HEK293 (cell line): ENCODE results near the gene SLAMF7.

Experiments used
- CTCF ChIA-PET: fragments of 350-600 bp; formaldehyde crosslinking; extraction: SDS; loops from one replicate; lab custom pipeline; 2021; ENCODE audit warnings: antibody characterized with exemption; lab: Yijun Ruan, JAX
- POLR2A ChIA-PET: fragments of 300-600 bp; formaldehyde crosslinking; extraction: SDS; loops from one replicate; lab custom pipeline; 2020; ENCODE audit warnings: antibody characterized with exemption, inconsistent platforms; lab: Yijun Ruan, JAX
- H3K27ac ChIP-seq: fragments of 200-500 bp; sonication (Bioruptor generic); 2 replicates; pipeline ENCODE4 v1.5.1; 2014; ENCODE audit warnings: low read depth, low read length, control low read depth, inconsistent platforms; ENCODE audit errors: extremely low read depth
- H3K36me3 ChIP-seq, 2 experiments: fragments of 200-500 bp in 1 of 2; sonication (Bioruptor generic) in 1 of 2; 1 replicate in 1 of 2; 2 replicates in 1 of 2; pipeline ENCODE4 v1.5.1; 2014 to 2017; ENCODE audit warnings: inconsistent platforms in 2 of 2, low read length in 2 of 2; ENCODE audit not compliant: control insufficient read depth in 2 of 2, insufficient read depth in 1 of 2
- H3K4me1 ChIP-seq: fragments of 200-500 bp; sonication (Bioruptor generic); 2 replicates; pipeline ENCODE4 v1.5.1; 2014; ENCODE audit warnings: mild to moderate bottlenecking, low read length, inconsistent platforms; ENCODE audit not compliant: control insufficient read depth, insufficient read depth
- H3K4me3 ChIP-seq: 2 replicates; pipeline ENCODE4 v1.5.1; 2011; ENCODE audit warnings: low read depth, mild to moderate bottlenecking, control low read depth, low read length, moderate library complexity
- H3K9me3 ChIP-seq: fragments of 200-500 bp; sonication (Bioruptor generic); 2 replicates; pipeline ENCODE4 v1.5.1; 2014; ENCODE audit warnings: low read depth, low read length, inconsistent platforms; ENCODE audit not compliant: control insufficient read depth, insufficient read depth
- EGR2 ChIP-seq: fragments of 450-650 bp; formaldehyde crosslinking; IDR thresholded peaks from 2 replicates; pipeline ENCODE4 v1.5.1; 2016; ENCODE audit warnings: low read depth, missing biosample characterization, missing genetic modification characterization
- GLI4 ChIP-seq: fragments of 450-650 bp; formaldehyde crosslinking; IDR thresholded peaks from 2 replicates; pipeline ENCODE4 v1.5.1; 2016; ENCODE audit warnings: missing biosample characterization, missing genetic modification characterization
- MEIS1 ChIP-seq: sonication (generic); formaldehyde crosslinking; IDR thresholded peaks from 2 replicates; pipeline ENCODE4 v1.8.1; 2022; ENCODE audit warnings: missing genetic modification reagents, mild to moderate bottlenecking, borderline replicate concordance
- OSR2 ChIP-seq: fragments of 450-650 bp; formaldehyde crosslinking; IDR thresholded peaks from 2 replicates; pipeline ENCODE4 v1.5.1; 2016; ENCODE audit warnings: missing biosample characterization, missing genetic modification characterization
- SCRT1 ChIP-seq: fragments of 450-650 bp; formaldehyde crosslinking; IDR thresholded peaks from 2 replicates; pipeline ENCODE4 v1.5.1; 2016; ENCODE audit warnings: missing biosample characterization, missing genetic modification characterization, borderline replicate concordance
- SP2 ChIP-seq: fragments of 450-650 bp; formaldehyde crosslinking; IDR thresholded peaks from 2 replicates; pipeline ENCODE4 v1.5.1; 2016; ENCODE audit warnings: missing biosample characterization, missing genetic modification characterization
- ZBTB21 ChIP-seq: fragments of 450-650 bp; formaldehyde crosslinking; IDR thresholded peaks from 2 replicates; pipeline ENCODE4 v1.5.1; 2017; ENCODE audit warnings: missing biosample characterization, missing genetic modification characterization
- ZFP3 ChIP-seq: fragments of 450-650 bp; formaldehyde crosslinking; IDR thresholded peaks from 2 replicates; pipeline ENCODE4 v1.5.1; 2016; ENCODE audit warnings: low read depth, missing biosample characterization, missing genetic modification characterization
- ZNF132 ChIP-seq: fragments of 450-650 bp; formaldehyde crosslinking; IDR thresholded peaks from 2 replicates; pipeline ENCODE4 v1.5.1; 2017; ENCODE audit warnings: missing biosample characterization, missing genetic modification characterization, borderline replicate concordance
- ZNF146 ChIP-seq: fragments of 450-650 bp; formaldehyde crosslinking; IDR thresholded peaks from 2 replicates; pipeline ENCODE4 v1.5.1; 2016; ENCODE audit warnings: missing biosample characterization, missing genetic modification characterization
- ZNF24 ChIP-seq: fragments of 450-650 bp; formaldehyde crosslinking; IDR thresholded peaks from 2 replicates; pipeline ENCODE4 v1.5.1; 2016; ENCODE audit warnings: missing biosample characterization, missing genetic modification characterization
- ZNF248 ChIP-seq: fragments of 450-650 bp; formaldehyde crosslinking; IDR thresholded peaks from 2 replicates; pipeline ENCODE4 v1.5.1; 2017; ENCODE audit warnings: missing biosample characterization, missing genetic modification characterization
- ZNF274 ChIP-seq, 2 experiments: fragments of 200-500 bp in 1 of 2; fragments of 450-650 bp in 1 of 2; sonication (Bioruptor generic) in 1 of 2; formaldehyde crosslinking in 1 of 2; IDR thresholded peaks; 2 replicates each; pipeline versions ENCODE4 v1.5.1 to v1.6.1; 2014 to 2016; ENCODE audit warnings: borderline replicate concordance in 1 of 2, inconsistent platforms in 1 of 2, low read length in 1 of 2, missing biosample characterization in 1 of 2, missing genetic modification characterization in 1 of 2
- ZNF311 ChIP-seq: fragments of 450-650 bp; formaldehyde crosslinking; IDR thresholded peaks from 2 replicates; pipeline ENCODE4 v1.5.1; 2017; ENCODE audit warnings: missing biosample characterization, missing genetic modification characterization, borderline replicate concordance
- ZNF354C ChIP-seq: fragments of 450-650 bp; formaldehyde crosslinking; IDR thresholded peaks from 2 replicates; pipeline ENCODE4 v1.5.1; 2016; ENCODE audit warnings: missing biosample characterization, missing genetic modification characterization, low read depth, borderline replicate concordance
- ZNF37A ChIP-seq: fragments of 450-650 bp; IDR thresholded peaks from 2 replicates; pipeline ENCODE4 v1.5.1; 2018; ENCODE audit warnings: missing biosample characterization, missing genetic modification characterization
- ZNF391 ChIP-seq: fragments of 450-650 bp; formaldehyde crosslinking; IDR thresholded peaks from 2 replicates; pipeline ENCODE4 v1.5.1; 2016; ENCODE audit warnings: low read depth, missing biosample characterization, missing genetic modification characterization, borderline replicate concordance
- ZNF510 ChIP-seq: fragments of 450-650 bp; formaldehyde crosslinking; IDR thresholded peaks from 2 replicates; pipeline ENCODE4 v1.5.1; 2018; ENCODE audit warnings: mild to moderate bottlenecking, missing genetic modification characterization, missing biosample characterization; ENCODE audit not compliant: insufficient replicate concordance
- ZNF521 ChIP-seq: fragments of 450-650 bp; formaldehyde crosslinking; IDR thresholded peaks from 2 replicates; pipeline ENCODE4 v1.5.1; 2017; ENCODE audit warnings: missing biosample characterization, mild to moderate bottlenecking, missing genetic modification characterization
- ZNF555 ChIP-seq: fragments of 450-650 bp; formaldehyde crosslinking; conservative IDR thresholded peaks from 2 replicates; pipeline ENCODE4 v1.5.1; 2017; ENCODE audit warnings: missing biosample characterization, mild to moderate bottlenecking, missing genetic modification characterization, inconsistent platforms
- ZNF558 ChIP-seq: fragments of 450-650 bp; formaldehyde crosslinking; IDR thresholded peaks from 2 replicates; pipeline ENCODE4 v1.5.1; 2016; ENCODE audit warnings: missing biosample characterization, missing genetic modification characterization
- ZNF692 ChIP-seq: fragments of 450-650 bp; formaldehyde crosslinking; IDR thresholded peaks from 2 replicates; pipeline ENCODE4 v1.5.1; 2016; ENCODE audit warnings: missing biosample characterization, missing genetic modification characterization
- ZNF843 ChIP-seq: fragments of 450-650 bp; formaldehyde crosslinking; IDR thresholded peaks from 2 replicates; pipeline ENCODE4 v1.5.1; 2016; ENCODE audit warnings: missing biosample characterization, missing genetic modification characterization
- TF ChIP-seq, protein P1 (sequence below): fragments of 450-650 bp; formaldehyde crosslinking; IDR thresholded peaks from 2 replicates; pipeline ENCODE4 v1.5.1; 2016; ENCODE audit warnings: missing biosample characterization, missing genetic modification characterization
- TF ChIP-seq, protein P2 (sequence below): fragments of 450-650 bp; formaldehyde crosslinking; IDR thresholded peaks from 2 replicates; pipeline ENCODE4 v1.5.1; 2017; ENCODE audit warnings: missing biosample characterization, mild to moderate bottlenecking, missing genetic modification characterization, moderate library complexity
- TF ChIP-seq, protein P3 (sequence below): fragments of 450-650 bp; formaldehyde crosslinking; IDR thresholded peaks from 2 replicates; pipeline ENCODE4 v1.5.1; 2016; ENCODE audit warnings: missing biosample characterization, missing genetic modification characterization

SLAMF7 gene

DNA sequence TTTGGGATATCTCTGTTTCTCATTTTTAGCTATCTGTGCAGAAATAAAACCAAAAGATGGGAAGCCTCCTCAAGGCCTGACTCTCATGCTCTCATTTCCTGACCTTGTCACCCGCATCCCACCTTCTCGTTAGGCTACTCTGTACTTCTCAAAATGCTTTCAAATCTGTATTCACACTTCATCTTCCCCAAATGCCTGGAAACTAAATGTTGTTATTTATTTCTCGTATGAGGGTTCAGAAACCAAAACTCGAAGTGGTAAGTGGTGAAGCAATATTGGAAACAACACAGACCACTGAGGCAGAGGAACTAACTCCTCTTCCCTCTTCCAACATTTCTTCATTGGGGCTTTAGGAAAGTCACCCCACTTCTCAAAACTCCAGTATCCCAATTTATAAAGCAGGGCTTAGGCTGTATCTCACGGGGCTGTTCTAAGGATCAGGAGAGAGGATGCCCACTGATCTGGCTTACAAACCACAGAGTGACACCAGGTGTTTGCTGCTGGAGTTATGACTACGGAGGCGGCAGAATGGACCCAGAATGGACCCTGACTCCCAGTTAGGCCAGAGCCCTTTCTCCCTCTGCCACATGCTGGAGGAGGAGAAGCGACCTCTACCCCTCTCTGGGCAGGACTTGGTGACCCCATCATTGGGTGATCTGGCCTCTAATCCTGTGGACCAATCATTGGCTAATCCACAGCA, 3.5 kb downstream of the SLAMF7 start (continued):
- no peak for TF ChIP-seq ZNF146 (tag by site-specific recombination)
- TF ChIP-seq MEIS1 (CRISPR knock-in tag) = no peak
- no peak for TF ChIP-seq ZNF248

DNA sequence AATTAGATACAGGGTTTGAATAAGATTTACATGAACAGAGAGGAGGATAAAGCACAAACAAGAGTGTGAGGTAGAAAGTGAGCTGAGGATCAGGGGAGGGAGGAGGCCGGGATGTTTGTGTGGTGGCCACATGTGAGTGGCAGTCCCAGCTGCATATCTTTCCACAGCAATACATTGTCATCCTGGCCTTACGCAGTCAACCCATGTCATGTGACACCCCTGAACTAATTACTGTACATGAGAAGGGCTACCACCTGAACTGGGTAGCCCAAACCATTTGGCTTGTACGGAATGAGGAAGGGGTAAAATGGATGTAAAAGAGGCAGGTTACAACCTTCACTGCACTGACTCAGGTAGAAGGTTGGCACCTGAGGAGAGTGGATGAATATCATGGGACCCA, 4.2 kb downstream of the SLAMF7 start:
- ChIA-PET CTCF (interaction anchor here (1.0 kb wide), 1 partner anchor 354 kb away, joined by 5 read pairs; no protein-coding TSS in a partner anchor), POLR2A (no interaction called here)
- TF ChIP-seq ZNF521 (tag by site-specific recombination) (no peak), ZNF274 (IDR thresholded peaks at IDR 0.05; ENCODE audit: low read length) (no peak), ZNF274 (tag by site-specific recombination; IDR thresholded peaks at IDR 0.05; ENCODE audit: borderline replicate concordance) (no peak), EGR2 (tag by site-specific recombination) (no peak), SP2 (tag by site-specific recombination) (no peak), GLI4 (no peak), ZNF311 (no peak), ZNF558 (tag by site-specific recombination) (no peak), SCRT1 (no peak), ZNF843 (tag by site-specific recombination) (no peak), ZNF354C (tag by site-specific recombination) (no peak), ZNF248 (no peak), ZNF510 (tag by site-specific recombination) (no peak), ZNF132 (tag by site-specific recombination) (no peak), ZFP3 (tag by site-specific recombination) (no peak), ZNF37A (no peak), ZNF555 (tag by site-specific recombination) (no peak)
- H3K4me3 ChIP-seq = no peak overlapping the region
- H3K27ac ChIP-seq = no peak overlapping the region
- no peaks in the 10 kb centered on the region for H3K36me3 ChIP-seq
- no peaks in the 10 kb centered on the region for H3K9me3 ChIP-seq
- H3K4me1 ChIP-seq = 0 out of 2 replicates have a peak, but pooled peaks cover 3% of the 10 kb centered on the region

DNA sequence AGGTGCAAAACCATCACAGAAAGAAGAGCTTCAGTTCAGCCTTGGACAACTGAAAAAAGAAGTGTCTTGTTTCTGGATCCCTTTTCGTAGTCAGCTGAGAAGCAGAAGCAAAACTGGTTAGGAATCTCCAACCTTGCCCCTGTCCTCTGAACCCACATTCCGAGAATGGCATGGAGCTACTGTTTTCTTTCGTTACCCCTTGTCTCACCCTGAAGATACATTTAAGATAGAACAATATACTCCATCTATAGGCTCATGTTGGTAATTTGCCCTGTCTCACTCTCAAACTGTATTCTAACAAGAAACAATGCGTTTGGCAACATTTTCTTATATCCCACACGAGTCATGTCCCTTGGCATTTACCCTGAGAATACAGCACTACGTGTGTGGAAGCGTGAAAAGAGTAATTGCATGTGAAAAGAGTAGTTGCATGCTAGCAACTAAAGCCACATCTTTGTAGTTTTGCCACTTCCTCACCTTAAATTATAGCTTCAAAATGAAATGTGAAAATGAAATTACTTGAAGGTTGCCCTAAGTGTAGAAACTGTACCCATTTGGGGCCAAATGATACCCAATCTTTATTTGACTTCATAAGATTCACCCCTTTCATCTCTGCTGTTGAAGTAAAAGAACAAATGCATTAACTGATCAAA, 5.3 kb downstream of the SLAMF7 start:
- H3K27ac ChIP-seq = no peak overlapping the region
- H3K36me3 ChIP-seq = no peaks in the 10 kb centered on the region
- no peak overlapping the region for H3K4me3 ChIP-seq
- H3K4me1 ChIP-seq = 0 out of 2 replicates have a peak, but pooled peaks cover 3% of the 10 kb centered on the region
- ChIA-PET POLR2A (no interaction called here), CTCF (interaction anchor here (0.6 to 1.0 kb wide), 3 partner anchors 84 to 353 kb away, joined by 3 to 5 read pairs (median 3); no protein-coding TSS in a partner anchor)
- H3K9me3 ChIP-seq = no peaks in the 10 kb centered on the region
- TF ChIP-seq ZNF692 (tag by site-specific recombination) (no peak), OSR2 (no peak), ZNF843 (tag by site-specific recombination) (no peak), ZNF391 (tag by site-specific recombination) (no peak), ZNF521 (tag by site-specific recombination) (no peak), ZNF24 (no peak), ZBTB21 (tag by site-specific recombination) (no peak)
- TF ChIP-seq, protein P1, sequence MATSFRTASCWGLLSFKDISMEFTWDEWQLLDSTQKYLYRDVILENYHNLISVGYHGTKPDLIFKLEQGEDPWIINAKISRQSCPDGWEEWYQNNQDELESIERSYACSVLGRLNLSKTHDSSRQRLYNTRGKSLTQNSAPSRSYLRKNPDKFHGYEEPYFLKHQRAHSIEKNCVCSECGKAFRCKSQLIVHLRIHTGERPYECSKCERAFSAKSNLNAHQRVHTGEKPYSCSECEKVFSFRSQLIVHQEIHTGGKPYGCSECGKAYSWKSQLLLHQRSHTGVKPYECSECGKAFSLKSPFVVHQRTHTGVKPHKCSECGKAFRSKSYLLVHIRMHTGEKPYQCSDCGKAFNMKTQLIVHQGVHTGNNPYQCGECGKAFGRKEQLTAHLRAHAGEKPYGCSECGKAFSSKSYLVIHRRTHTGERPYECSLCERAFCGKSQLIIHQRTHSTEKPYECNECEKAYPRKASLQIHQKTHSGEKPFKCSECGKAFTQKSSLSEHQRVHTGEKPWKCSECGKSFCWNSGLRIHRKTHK (tag by site-specific recombination) = no peak
- TF ChIP-seq, protein P2, sequence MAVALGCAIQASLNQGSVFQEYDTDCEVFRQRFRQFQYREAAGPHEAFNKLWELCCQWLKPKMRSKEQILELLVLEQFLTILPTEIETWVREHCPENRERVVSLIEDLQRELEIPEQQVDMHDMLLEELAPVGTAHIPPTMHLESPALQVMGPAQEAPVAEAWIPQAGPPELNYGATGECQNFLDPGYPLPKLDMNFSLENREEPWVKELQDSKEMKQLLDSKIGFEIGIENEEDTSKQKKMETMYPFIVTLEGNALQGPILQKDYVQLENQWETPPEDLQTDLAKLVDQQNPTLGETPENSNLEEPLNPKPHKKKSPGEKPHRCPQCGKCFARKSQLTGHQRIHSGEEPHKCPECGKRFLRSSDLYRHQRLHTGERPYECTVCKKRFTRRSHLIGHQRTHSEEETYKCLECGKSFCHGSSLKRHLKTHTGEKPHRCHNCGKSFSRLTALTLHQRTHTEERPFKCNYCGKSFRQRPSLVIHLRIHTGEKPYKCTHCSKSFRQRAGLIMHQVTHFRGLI (tag by site-specific recombination) = no peak
- TF ChIP-seq, protein P3, sequence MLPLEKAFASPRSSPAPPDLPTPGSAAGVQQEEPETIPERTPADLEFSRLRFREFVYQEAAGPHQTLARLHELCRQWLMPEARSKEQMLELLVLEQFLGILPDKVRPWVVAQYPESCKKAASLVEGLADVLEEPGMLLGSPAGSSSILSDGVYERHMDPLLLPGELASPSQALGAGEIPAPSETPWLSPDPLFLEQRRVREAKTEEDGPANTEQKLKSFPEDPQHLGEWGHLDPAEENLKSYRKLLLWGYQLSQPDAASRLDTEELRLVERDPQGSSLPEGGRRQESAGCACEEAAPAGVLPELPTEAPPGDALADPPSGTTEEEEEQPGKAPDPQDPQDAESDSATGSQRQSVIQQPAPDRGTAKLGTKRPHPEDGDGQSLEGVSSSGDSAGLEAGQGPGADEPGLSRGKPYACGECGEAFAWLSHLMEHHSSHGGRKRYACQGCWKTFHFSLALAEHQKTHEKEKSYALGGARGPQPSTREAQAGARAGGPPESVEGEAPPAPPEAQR (tag by site-specific recombination) = no peak
